ENCODE results near the gene SMG6. TPM values are rescaled to one million over a fixed set of nuclear protein-coding genes. Genes with fewer than 3 reads are reported as not detected.

SMG6 gene
- total RNA-seq, 1 experiment from 2014 or later = 36.1 TPM

- BruUV-seq (replicated peaks) = no TSS peak
- CTCF ChIA-PET = no interaction called here
- intact Hi-C loops (cut with micrococcal nuclease; ENCODE audit: unreplicated experiment) = no loop called here
- H3K9me3 ChIP-seq (ENCODE audit: low read depth, low read length, poor library complexity, severe bottlenecking) = no peaks in the 10 kb centered on the region
- H3K4me1 ChIP-seq (ENCODE audit: insufficient read depth, low read length, poor library complexity, severe bottlenecking) = peaks cover 11% of the 10 kb centered on the region
- no peak overlapping the region for H3K4me3 ChIP-seq (ENCODE audit: low read depth, low read length, poor library complexity, severe bottlenecking)
- H3K27me3 ChIP-seq (replicated peaks; ENCODE audit: insufficient read depth, low read depth, low read length, poor library complexity) = no peaks in the 10 kb centered on the region
- no peak for DNase-seq (ENCODE audit: low spot score)
- POLR2A ChIA-PET (ENCODE audit: low non-redundant PET) = no interaction called here
- peaks cover 3% of the 10 kb centered on the region for H3K36me3 ChIP-seq (ENCODE audit: insufficient read depth, low read length, poor library complexity, severe bottlenecking)
- H3K27ac ChIP-seq (ENCODE audit: low read depth, low read length, poor library complexity, severe bottlenecking) = no peak overlapping the region
- no peak for TF ChIP-seq CTCF (conservative IDR thresholded peaks at IDR 0.05; ENCODE audit: low read depth, low read length)
- no peak for TF ChIP-seq EZH2 (IDR thresholded peaks at IDR 0.05; ENCODE audit: borderline replicate concordance, low read depth, low read length, poor library complexity, severe bottlenecking)
These were observed 39.8 kb upstream of the SMG6 start for GRCh38 chr17:2343421-2343820.

GRCh38 chr17:2338315-2338657 is 34.7 kb upstream of the SMG6 start:
- peak; percentile 22 for DNase-seq (ENCODE audit: low spot score)
- peak overlapping the region; percentile 79 for H3K27ac ChIP-seq (ENCODE audit: low read depth, low read length, poor library complexity, severe bottlenecking)

DNA sequence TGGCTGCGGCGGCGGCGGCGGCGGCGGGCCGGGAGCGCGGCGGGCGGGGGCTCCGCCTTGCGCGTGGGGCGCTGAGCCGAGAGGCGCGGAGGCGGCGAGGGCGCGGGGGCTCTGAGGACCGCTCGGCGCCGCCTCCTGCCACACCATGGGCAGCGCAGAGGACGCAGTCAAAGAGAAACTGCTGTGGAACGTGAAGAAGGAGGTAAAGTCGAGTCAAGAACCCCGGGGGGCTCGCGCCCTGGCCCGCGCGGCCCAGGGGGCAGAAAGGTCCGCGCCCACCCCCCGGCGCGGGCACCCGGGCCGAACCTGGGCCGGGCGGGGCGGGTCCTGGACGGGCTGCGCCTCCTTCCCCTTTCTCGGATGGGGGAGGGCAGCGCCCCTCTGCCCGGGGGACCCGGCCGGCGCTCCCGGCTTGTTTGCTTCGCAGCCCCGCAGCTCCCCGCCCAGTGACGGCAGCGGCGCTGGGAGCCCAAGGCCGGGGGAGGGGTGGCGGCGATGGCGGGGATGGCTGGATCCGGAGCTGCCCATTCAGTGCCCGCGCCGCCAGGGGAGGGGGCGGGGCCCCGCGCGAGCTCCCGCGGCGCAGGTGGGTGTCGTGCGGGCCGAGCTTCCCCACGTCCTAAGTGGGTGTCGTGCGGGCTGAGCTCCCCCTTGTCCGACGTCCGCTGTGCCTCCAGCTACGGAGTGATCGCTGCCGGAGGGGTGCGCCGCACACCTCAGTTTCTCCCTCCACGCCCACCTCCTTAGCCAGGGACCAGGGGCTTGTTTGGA is 34.1 kb upstream of the SMG6 start:
- intact Hi-C loops (cut with micrococcal nuclease; ENCODE audit: unreplicated experiment) = no loop called here
- BruUV-seq (replicated peaks) = no TSS peak
- peak; percentile 77 for DNase-seq (ENCODE audit: low spot score)
- Histone ChIP-seq H3K36me3 (ENCODE audit: insufficient read depth, low read length, poor library complexity, severe bottlenecking) (peaks cover 28% of the 10 kb centered on the region), H3K4me3 (ENCODE audit: low read depth, low read length, poor library complexity, severe bottlenecking) (peak overlapping the region; percentile 92), H3K27ac (ENCODE audit: low read depth, low read length, poor library complexity, severe bottlenecking) (peak overlapping the region; percentile 79), H3K9me3 (ENCODE audit: low read depth, low read length, poor library complexity, severe bottlenecking) (no peaks in the 10 kb centered on the region), H3K27me3 (replicated peaks; ENCODE audit: insufficient read depth, low read depth, low read length, poor library complexity) (no peaks in the 10 kb centered on the region), H3K4me1 (ENCODE audit: insufficient read depth, low read length, poor library complexity, severe bottlenecking) (peaks cover 21% of the 10 kb centered on the region)
- ChIA-PET CTCF (interaction anchor here (0.9 kb wide), 1 partner anchor 15 kb away, joined by 3 read pairs; no protein-coding TSS in a partner anchor), POLR2A (ENCODE audit: low non-redundant PET) (interaction anchor here (0.6 kb wide), 1 partner anchor 487 kb away, joined by 4 read pairs; no protein-coding TSS in a partner anchor)
- TF ChIP-seq EZH2 (IDR thresholded peaks at IDR 0.05; ENCODE audit: borderline replicate concordance, low read depth, low read length, poor library complexity, severe bottlenecking) (no peak), CTCF (conservative IDR thresholded peaks at IDR 0.05; ENCODE audit: low read depth, low read length) (no peak)

More at GRCh38 chr17:2338315-2338657, 34.7 kb upstream of the SMG6 start:
- intact Hi-C loops (cut with micrococcal nuclease; ENCODE audit: unreplicated experiment) = no loop called here
- BruUV-seq (replicated peaks) = no TSS peak
- Histone ChIP-seq H3K36me3 (ENCODE audit: insufficient read depth, low read length, poor library complexity, severe bottlenecking) (peaks cover 23% of the 10 kb centered on the region), H3K27me3 (replicated peaks; ENCODE audit: insufficient read depth, low read depth, low read length, poor library complexity) (no peaks in the 10 kb centered on the region), H3K4me1 (ENCODE audit: insufficient read depth, low read length, poor library complexity, severe bottlenecking) (peaks cover 21% of the 10 kb centered on the region), H3K9me3 (ENCODE audit: low read depth, low read length, poor library complexity, severe bottlenecking) (no peaks in the 10 kb centered on the region), H3K4me3 (ENCODE audit: low read depth, low read length, poor library complexity, severe bottlenecking) (peak overlapping the region; percentile 92)
- POLR2A ChIA-PET (ENCODE audit: low non-redundant PET) = no interaction called here
- CTCF ChIA-PET = interaction anchor here (0.9 kb wide), 1 partner anchor 15 kb away, joined by 3 read pairs; no protein-coding TSS in a partner anchor
- no peak for TF ChIP-seq CTCF (conservative IDR thresholded peaks at IDR 0.05; ENCODE audit: low read depth, low read length)
